WI38 (cell line): ENCODE data around the gene CDC7.

Experiments used
- H3K4me3 ChIP-seq: 2 replicates; pipeline ENCODE4 v1.5.1; 2011; ENCODE audit warnings: low read depth, mild to moderate bottlenecking, control low read depth, low read length
- CTCF ChIP-seq: IDR thresholded peaks from 2 replicates; pipeline ENCODE4 v1.5.1; 2012; ENCODE audit warnings: low read depth, mild to moderate bottlenecking, control low read depth, low read length

The CDC7 gene

GRCh38 chr1:91523482-91523881 lies 22.8 kb downstream of the CDC7 start:
- no peak for TF ChIP-seq CTCF
- H3K4me3 ChIP-seq = no peak overlapping the region

GRCh38 chr1:91526496-91526895 lies 25.8 kb downstream of the CDC7 start:
- TF ChIP-seq CTCF = no peak
- no peak overlapping the region for H3K4me3 ChIP-seq

GRCh38 chr1:91527266-91527765 lies 26.7 kb downstream of the CDC7 start:
- no peak overlapping the region for H3K4me3 ChIP-seq
- no peak for TF ChIP-seq CTCF

- no peak for TF ChIP-seq CTCF
These were observed 27.1 kb downstream of the CDC7 start for GRCh38 chr1:91527781-91528180.

GRCh38 chr1:91529856-91530255 lies 29.2 kb downstream of the CDC7 start:
- no peak for TF ChIP-seq CTCF
- no peak overlapping the region for H3K4me3 ChIP-seq

More at GRCh38 chr1:91527781-91528180, 27.1 kb downstream of the CDC7 start:
- H3K4me3 ChIP-seq = no peak overlapping the region

- no peak overlapping the region for H3K4me3 ChIP-seq
- TF ChIP-seq CTCF = no peak
These were observed 32.8 kb downstream of the CDC7 start for GRCh38 chr1:91533361-91534024.

- H3K4me3 ChIP-seq = no peak overlapping the region
These were observed 34.8 kb downstream of the CDC7 start for GRCh38 chr1:91535441-91535840.

More at GRCh38 chr1:91535441-91535840, 34.8 kb downstream of the CDC7 start:
- TF ChIP-seq CTCF = no peak
